Measurements from ENCODE around the gene MAML2.

MAML2 gene

GRCh38 chr11:96072592-96072991 lies 270.4 kb downstream of the MAML2 start:
- DNase-seq (ENCODE audit: low read depth), result no peak

DNA sequence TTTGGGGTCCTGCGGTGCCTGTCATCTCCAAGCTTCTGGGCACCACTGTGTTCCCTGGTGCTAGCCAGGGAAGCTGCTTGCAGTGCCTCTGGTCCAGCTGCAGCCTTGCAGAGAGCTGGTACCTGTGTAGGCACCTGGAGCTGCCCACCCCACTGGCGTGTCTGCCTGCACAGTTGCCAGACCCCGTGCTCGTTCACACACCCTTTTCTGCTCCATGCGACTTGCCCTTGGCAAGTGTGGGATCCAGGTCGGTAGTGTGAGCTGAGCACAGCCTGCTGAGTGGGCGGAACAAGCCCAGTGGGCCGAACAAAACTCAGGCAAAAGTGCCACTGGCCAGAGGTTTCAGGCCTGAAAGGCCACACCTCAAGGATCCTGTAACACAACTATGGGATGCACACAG lies 272.5 kb downstream of the MAML2 start:
- no peak for DNase-seq (ENCODE audit: low read depth)

- DNase-seq (ENCODE audit: low read depth), result no peak
Measured at GRCh38 chr11:96067160-96067559, 275.8 kb downstream of the MAML2 start.

GRCh38 chr11:96065379-96065778 lies 277.6 kb downstream of the MAML2 start:
- DNase-seq (ENCODE audit: low read depth), result no peak

DNA sequence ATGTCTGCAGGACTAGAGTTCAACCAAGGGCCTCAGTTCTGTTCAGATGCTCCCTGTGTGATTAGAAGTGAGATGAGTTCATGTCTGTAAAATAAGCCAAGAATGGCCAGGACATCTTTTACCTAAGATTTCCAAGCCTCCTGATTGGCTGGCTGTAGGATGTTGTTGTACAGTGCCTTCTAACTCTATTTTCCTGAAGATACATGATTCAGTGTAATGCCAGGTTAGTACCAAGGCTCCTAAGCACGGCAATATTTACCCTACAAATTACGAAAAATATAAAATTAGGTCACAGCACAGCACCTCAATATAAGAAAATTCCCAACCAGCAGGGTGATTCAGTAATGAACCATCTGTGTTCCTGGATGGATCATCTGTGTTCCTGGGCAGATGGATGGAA lies 279.1 kb downstream of the MAML2 start:
- DNase-seq (ENCODE audit: low read depth), result no peak

- DNase-seq (ENCODE audit: low read depth), result no peak
Measured at GRCh38 chr11:96063053-96063452, 279.9 kb downstream of the MAML2 start.

- no peak for DNase-seq (ENCODE audit: low read depth)
Measured at GRCh38 chr11:96062134-96062533, 280.9 kb downstream of the MAML2 start.

DNA sequence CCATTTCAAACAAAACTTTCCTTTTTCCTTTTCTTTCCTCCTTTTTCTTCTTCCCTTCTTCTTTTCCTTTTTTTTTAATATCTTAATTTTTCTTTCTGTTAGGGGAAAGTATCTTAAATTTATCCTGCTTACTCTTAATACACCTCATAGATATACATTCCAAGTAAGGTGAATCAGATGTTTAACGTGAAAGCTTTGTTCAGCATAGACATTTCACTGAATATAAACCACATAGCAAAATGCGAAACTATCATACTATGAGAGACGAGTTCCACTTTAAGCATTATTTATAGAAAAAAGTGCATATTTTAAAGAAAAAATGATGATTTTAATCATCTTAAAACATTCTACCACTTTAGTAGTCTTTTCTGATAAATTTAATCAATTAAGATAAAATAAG lies 281.3 kb downstream of the MAML2 start:
- no peak for DNase-seq (ENCODE audit: low read depth)

GRCh38 chr11:96061069-96061468 lies 281.9 kb downstream of the MAML2 start:
- DNase-seq (ENCODE audit: low read depth), result no peak

GRCh38 chr11:96057502-96057901 lies 285.5 kb downstream of the MAML2 start:
- DNase-seq (ENCODE audit: low read depth), result no peak

DNA sequence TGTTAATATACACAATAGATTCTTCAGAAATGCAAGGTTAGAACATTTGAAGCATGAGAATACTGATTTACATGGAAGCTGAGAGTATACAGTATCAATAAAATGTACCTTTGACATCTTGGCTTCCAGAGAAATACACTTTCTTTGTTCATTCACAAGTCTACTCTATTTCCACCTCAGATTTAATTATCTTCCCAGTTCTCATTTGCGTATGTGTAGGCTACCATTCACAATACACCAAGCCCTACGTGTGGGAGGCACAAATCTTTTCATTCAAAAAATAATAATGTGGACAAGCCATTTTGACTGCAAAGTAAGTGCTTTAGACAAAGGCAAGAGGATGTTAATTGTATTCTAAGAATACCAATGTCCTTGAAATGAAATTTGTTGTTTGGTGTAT lies 286.4 kb downstream of the MAML2 start:
- DNase-seq (ENCODE audit: low read depth), result no peak

DNA sequence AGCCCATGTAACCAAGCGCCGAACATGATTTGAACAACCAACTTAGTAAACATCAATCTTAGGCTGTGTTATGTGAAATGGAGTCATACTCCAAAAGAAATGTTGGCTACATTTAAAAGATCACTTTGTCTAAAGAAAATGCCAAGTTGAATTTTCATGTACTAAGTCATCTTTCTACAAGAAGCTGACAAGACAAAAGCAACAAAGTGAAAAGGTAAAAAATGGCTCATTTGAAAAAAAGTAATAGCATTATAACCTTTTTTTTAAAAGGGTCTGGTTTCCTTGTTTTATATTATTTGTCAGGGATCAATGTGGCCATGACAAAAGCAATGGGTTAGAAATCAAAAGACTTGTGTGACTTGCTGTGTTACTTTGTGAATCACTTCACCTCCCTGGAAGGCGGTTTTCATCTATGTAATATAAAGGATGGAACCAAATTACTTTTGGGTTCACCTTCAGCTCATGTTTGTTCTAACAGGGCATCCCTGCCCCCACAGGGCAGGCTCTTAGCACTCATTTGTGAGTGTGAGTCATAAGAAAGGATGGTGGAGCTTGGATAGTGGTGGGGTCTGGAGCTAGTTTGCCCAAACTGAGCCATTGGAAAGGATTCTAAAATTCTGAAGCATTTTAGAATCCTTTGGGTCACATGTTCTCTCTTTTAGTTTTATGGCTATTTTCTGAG lies 287.1 kb downstream of the MAML2 start:
- DNase-seq (ENCODE audit: low read depth), result no peak

GRCh38 chr11:96054870-96055705 lies 287.9 kb downstream of the MAML2 start:
- DNase-seq (ENCODE audit: low read depth), result no peak

- DNase-seq (ENCODE audit: low read depth), result no peak
Measured at GRCh38 chr11:96052921-96053651, 289.9 kb downstream of the MAML2 start.

- no peak for DNase-seq (ENCODE audit: low read depth)
Measured at GRCh38 chr11:96051820-96052219, 291.2 kb downstream of the MAML2 start.

DNA sequence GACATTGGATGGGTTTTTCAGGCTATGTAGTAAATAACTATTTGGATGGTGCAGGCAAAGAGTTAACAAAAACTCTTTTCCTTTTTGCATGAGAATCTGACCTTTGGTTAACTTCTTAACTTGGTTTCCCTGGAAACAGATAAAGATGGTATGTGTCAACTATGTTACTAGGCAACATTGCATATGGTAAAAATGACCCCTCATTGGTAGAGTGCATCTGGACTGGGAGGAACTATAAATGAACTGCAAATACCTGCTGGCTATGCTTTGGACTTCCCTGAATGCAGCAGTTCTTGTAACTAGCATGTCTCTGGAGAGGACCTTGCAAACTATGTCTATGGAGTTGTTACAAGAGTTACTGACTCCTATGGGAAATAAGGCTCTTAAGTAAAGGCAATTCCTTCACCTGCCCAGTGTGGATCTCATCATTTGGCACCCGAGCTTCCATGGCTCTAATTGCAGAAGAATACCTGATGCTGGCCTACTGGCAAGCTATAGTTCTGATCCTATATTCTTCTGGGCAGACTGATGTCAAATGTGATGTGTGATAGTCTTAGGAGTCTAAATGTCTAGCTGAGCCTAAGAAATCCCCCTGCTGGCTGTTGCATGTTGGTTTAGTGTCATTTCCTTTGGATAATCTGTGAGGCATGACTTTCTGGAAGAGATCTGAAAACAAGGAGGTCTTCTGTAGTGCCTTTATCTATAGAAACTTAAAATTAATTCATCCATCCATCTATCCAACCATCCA lies 292.4 kb downstream of the MAML2 start:
- DNase-seq (ENCODE audit: low read depth), result no peak

GRCh38 chr11:96049426-96049825 lies 293.6 kb downstream of the MAML2 start:
- no peak for DNase-seq (ENCODE audit: low read depth)

DNA sequence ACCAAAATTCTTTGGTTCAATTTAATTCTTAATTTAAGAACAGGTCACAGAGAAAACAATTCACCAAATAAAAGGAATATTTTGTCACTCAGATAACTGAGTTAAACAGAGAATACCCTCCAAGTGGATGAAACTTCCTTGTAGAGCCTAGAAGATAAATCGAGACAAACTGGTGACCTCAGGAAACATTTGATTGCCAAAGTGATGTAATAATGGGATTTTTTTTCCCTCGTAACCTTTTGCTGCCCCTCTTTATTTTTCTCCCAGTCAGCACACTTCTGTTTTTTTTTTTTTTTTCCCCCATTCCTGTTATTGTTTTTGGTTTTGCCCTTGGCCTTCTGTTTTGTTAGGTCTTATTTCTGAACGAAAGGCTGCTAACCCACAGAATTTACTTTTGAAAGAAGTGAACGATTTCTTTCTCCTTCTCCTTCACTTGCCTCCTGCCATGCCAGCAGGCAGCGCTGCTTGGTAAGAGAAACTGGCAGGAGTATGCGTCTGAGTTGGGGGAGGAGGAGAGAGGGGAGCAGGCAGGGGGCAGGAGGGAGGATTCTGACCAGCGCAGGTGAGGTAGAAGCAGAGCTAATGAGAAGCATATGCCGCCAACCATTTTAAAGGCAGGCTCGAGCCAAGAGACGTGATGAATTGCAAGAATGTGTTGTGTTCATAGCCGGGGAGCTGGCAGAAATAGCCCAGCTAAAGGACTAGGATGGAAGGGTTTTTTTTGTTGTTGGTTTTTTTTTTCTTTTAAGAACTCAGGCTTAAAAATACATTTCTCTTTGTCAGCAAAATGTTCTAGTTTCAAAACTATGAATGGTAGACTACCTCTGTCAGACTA lies 297.2 kb downstream of the MAML2 start:
- DNase-seq (ENCODE audit: low read depth), result no peak

DNA sequence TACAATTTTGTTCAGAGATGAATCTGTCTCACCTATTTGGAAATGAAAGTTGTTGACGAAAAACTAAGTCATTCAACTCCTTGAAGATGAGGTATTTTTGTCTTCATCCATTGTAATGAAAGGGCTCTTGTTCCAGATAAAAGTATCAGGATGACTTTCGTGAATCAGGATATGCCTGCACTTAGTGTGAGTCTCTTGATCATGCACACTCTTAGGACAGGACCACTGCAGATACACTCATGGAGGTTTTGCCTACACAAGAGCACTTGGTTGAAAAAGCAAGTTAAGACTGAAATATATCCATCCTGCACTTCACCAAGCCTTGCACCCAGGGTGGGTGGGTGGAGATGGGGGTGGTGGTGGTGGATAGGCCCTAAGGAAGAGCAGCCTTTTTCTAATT lies 298.2 kb downstream of the MAML2 start:
- no peak for DNase-seq (ENCODE audit: low read depth)

DNA sequence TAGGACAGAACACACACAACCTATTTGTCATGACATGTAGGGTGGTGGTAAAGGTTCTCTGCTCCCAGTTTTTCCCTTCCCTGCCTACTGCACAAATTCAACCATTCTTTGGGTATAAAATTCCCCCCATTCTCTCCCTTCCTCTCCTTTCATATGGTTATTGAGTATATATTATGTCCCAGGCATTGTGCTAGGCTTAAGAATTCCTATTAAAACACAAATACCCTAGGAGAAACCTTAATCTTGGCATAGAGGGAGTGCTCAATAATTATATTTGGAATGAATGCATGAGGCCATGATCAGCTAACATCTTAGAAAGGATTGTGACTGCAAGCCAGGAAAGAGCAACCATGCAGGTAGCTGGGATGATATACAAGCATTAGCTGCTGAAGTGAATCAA lies 298.7 kb downstream of the MAML2 start:
- no peak for DNase-seq (ENCODE audit: low read depth)

DNA sequence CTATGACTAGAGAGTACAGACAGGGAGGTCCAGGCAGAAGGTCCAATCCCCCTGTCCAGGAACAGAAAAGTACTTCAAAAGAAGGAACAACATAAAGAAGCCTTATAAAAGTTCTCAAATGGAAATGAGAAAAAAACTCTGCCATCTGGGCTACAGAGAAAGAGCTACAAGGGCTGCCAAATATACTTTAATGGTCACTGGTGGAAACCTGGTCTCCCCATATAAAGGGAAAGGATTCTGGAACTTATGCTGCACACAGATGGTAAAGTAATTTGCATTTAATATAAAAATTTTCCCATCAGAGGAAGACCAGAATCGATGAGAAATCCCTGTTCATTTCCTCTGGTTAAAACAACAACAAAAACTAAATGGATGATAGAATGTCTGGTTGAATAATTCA lies 299.7 kb downstream of the MAML2 start:
- DNase-seq (ENCODE audit: low read depth), result no peak

All from activated T-helper 9 cell treated with anti-CD3 and anti-CD28 coated beads, Interleukin-2, amount 50 U/mL, for 16 hours (primary cell).